Activated CD4-positive, alpha-beta T cell treated with anti-CD3 and anti-CD28 coated beads for 4 hours (primary cell): ENCODE results near the gene HGFAC.

Source experiments
- DNase-seq, 2 donors: peaks; one replicate each; pipeline ENCODE4 v3.0.0-alpha.2; 2020

The HGFAC gene

GRCh38 chr4:3492741-3493719, 51.3 kb downstream of the HGFAC start:
- no peak for DNase-seq

DNA sequence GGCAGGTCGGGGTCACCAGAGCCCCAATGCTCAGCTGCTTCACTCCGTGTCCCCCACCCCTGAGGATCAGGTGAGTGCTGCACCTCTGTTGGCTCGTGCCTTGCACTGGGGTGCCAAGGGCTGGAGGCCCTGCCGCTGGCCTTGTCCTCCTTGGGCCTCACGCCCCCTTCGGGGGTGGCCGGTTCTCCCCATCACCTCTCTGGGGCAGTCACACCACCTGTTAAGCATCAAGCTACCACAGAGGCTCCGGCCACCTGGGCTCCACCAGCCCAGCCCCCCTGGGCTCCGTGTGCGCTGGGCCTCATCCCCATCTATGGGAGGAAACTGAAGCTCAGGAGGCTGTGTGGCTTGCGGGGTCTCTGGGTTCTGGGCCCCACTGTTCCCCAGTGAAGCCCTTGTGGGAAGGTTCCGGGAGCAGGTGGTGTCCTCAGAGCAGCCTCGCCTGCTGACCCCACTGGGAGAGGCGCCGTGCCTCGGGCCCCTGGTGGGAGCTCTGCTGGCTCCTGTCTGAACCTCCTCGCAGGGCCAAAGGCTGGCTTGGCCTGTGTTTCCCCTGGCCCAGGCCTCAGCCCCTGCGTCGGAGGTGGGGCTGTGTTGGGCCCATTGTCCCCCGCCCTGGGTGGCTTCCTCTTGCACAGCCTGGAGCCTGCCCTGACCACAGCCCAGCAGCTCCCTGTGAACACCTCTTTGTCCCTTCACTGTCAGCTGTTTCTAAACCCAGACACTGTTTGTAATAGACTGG, 52.1 kb downstream of the HGFAC start:
- no peak for DNase-seq

DNA sequence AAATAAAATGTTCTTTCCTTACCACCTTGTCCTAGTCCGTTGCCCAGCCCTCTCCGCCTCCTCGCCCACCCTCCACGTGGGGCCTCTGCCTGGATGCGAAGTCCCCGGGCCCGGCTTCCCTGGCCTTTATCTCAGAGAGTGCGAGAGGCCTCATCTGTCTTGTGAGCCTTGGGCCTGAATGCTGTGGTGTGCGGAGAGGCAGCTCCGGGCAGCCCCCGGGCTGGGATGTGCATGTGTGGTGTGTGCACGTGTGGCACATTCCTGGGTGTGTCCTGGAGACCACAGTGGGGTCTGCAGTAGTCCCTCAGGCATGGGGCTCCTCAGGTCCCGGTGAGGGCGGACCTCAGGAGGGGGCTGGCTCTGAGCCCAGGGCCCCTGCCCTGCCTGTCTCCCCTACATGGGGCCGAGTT, 52.7 kb downstream of the HGFAC start:
- DNase-seq, result no peak

- no peak for DNase-seq
These were observed 53.6 kb downstream of the HGFAC start for GRCh38 chr4:3495204-3495975.

DNA sequence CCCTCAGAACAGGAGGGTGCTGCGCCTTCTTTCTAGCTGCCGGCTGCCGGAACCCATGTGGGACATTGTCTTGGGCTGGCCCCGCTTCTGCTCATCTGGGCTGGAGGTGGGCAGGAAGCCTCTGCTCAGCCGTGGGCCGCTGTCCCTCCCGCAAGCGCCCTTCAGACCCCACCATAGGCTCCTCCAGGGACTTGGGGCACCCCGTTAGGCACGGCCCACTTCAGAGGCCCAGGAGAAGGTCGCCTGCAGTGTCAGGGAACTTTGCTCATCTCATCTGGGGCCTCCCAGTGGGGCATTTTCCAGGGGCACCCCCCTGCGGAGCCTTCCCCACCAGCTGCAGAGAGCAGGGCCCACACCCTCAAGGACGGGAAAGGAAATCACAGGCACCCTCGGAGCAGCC, 54.3 kb downstream of the HGFAC start:
- DNase-seq, result no peak

GRCh38 chr4:3497095-3497494, 55.3 kb downstream of the HGFAC start:
- no peak for DNase-seq

DNA sequence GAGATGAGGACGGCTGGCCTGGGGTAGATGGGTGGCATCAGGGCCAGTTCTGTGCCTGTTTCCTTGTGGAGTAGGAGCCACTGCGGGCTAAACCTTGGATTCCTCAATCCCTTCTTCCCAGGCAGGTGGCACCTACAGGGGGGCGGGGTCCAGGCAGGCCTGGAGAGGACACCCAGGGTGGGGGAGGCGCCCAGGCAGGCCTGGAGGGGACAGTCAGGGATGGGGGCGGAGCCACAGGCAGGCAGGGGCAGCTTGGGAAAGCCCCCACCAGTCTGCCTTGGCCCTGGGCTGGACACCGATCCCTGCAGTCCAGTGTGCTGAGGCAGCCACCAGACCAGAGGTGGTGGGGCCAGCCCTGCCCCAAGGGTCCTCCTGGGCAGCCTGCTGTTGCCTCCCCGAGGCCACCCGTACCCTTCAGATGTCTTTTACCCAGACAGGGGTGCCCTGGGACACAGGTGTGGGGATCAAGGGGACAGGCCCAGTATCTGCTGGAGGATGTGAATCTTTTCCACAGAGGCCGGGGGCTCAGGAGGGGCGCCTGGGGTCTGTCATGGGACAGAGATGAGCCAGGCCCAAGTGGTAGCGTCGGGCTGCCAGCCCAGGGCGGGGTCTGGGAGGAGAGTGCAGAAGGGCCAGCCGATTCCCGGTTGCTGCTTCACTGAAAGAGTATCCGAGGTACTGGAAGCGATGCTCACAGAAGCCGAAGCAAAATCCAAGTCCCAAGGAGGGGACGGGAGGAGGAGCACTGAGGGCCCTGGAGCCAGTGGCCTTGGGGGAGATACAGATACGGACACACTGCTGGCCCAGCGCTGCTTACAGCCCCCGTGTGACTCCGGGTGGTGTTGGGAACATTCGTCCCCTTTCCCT, 56.0 kb downstream of the HGFAC start:
- DNase-seq, result no peak

- DNase-seq, result no peak
These were observed 56.6 kb downstream of the HGFAC start for GRCh38 chr4:3498407-3498806.
